ENCODE measurements around the gene SEMA3D. TPM values are rescaled to one million over a fixed set of nuclear protein-coding genes. Genes with fewer than 3 reads are reported as not detected.

The SEMA3D gene
- total and polyA plus RNA-seq, 4 donors = 0.18 to 1.2 (median 0.72) TPM

DNA sequence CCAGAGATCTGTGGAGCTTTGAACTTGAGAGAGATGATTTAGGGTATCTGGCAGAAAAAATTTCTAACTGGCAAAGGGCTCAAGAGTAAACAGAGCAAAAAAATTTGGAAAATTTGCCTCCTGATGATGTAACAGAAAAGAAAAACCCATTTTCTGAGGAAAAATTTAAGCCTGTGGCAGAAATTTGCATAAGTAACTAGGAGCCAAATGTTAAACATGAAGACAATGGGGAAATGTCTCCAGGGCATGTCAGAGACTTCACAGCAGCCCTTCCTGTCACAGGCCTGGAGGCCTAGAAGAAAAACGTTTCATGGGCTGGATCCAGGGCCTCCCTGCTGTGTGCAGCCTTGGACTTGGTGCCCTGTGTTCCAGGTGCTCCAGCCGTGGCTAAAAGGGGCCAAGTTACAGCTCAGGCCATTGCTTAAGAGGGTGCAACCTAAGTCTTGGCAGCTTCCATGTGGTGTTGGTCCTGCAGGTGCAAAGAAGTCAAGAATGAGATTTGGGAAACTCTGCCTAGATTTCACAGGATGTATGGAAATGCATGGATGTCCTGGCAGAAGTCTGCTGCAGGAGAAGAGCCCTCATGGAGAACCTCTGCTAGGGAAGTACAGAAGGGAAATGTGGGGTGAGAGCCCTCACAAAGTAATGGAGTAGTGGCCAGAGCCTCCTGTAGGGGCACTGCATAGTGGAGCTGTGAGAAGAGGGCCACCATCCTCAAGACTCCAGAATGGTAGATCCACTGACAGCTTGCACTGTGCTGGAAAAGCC lies 8.1 kb downstream of the SEMA3D start:
- WGBS = 47% methylated on average over 2 of the region's 2 CpGs

DNA sequence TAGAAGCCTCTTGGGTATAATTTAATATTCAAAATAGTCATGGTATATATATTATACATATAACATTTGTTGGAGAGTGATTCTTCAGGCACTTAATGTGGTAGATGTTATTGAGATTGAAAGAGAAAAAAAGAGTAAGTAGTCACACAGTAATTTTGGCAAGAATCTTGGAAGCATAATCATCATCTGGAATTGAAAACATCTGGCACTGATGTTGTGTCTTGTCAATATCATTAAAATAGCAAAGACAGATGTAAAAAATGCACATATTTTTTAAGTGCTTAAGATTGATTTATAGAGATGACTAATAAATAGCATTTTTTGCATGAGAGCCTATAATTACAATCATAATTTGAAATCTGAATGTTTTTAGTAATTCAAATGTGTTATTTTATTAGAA lies 9.5 kb downstream of the SEMA3D start:
- Histone ChIP-seq H3K9me3 (ENCODE audit: control insufficient read depth in 4 of 4, low read length in 3 of 4) (no peaks in the 10 kb centered on the region), H3K36me3 (ENCODE audit: control insufficient read depth in 4 of 4, insufficient read depth in 3 of 4, low read depth in 1 of 4, low read length in 3 of 4) (no peaks in the 10 kb centered on the region), H3K4me3 (ENCODE audit: low read depth in 1 of 3, low read length in 3 of 3) (no peak overlapping the region), H3K27ac (ENCODE audit: low read depth in 1 of 2, low read length in 2 of 2) (no peak overlapping the region), H3K9ac (ENCODE audit: low read depth in 1 of 2, low read length in 2 of 2) (no peak overlapping the region), H3K4me1 (ENCODE audit: control insufficient read depth in 4 of 4, insufficient read depth in 4 of 4, low read length in 3 of 4) (no peaks in the 10 kb centered on the region), H3K27me3 (ENCODE audit: control insufficient read depth in 4 of 4, insufficient read depth in 4 of 4, low read length in 3 of 4) (peaks cover 0 to 4% (median under 1%) of the 10 kb centered on the region in 4 donors)
- no peak for TF ChIP-seq RAD21 (IDR thresholded peaks at IDR 0.05)
- no peak for TF ChIP-seq FOXA2 (IDR thresholded peaks at IDR 0.05)
- TF ChIP-seq NR2F2 (IDR thresholded peaks at IDR 0.05) = no peak
- no peak for TF ChIP-seq HNF4G (IDR thresholded peaks at IDR 0.05)
- TF ChIP-seq EGR1 (IDR thresholded peaks at IDR 0.05; ENCODE audit: low read depth in 2 of 2) = no peak
- TF ChIP-seq SP1 (IDR thresholded peaks at IDR 0.05) = no peak
- TF ChIP-seq, protein P1, sequence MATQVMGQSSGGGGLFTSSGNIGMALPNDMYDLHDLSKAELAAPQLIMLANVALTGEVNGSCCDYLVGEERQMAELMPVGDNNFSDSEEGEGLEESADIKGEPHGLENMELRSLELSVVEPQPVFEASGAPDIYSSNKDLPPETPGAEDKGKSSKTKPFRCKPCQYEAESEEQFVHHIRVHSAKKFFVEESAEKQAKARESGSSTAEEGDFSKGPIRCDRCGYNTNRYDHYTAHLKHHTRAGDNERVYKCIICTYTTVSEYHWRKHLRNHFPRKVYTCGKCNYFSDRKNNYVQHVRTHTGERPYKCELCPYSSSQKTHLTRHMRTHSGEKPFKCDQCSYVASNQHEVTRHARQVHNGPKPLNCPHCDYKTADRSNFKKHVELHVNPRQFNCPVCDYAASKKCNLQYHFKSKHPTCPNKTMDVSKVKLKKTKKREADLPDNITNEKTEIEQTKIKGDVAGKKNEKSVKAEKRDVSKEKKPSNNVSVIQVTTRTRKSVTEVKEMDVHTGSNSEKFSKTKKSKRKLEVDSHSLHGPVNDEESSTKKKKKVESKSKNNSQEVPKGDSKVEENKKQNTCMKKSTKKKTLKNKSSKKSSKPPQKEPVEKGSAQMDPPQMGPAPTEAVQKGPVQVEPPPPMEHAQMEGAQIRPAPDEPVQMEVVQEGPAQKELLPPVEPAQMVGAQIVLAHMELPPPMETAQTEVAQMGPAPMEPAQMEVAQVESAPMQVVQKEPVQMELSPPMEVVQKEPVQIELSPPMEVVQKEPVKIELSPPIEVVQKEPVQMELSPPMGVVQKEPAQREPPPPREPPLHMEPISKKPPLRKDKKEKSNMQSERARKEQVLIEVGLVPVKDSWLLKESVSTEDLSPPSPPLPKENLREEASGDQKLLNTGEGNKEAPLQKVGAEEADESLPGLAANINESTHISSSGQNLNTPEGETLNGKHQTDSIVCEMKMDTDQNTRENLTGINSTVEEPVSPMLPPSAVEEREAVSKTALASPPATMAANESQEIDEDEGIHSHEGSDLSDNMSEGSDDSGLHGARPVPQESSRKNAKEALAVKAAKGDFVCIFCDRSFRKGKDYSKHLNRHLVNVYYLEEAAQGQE (IDR thresholded peaks at IDR 0.05) = no peak
- TF ChIP-seq, protein P2, sequence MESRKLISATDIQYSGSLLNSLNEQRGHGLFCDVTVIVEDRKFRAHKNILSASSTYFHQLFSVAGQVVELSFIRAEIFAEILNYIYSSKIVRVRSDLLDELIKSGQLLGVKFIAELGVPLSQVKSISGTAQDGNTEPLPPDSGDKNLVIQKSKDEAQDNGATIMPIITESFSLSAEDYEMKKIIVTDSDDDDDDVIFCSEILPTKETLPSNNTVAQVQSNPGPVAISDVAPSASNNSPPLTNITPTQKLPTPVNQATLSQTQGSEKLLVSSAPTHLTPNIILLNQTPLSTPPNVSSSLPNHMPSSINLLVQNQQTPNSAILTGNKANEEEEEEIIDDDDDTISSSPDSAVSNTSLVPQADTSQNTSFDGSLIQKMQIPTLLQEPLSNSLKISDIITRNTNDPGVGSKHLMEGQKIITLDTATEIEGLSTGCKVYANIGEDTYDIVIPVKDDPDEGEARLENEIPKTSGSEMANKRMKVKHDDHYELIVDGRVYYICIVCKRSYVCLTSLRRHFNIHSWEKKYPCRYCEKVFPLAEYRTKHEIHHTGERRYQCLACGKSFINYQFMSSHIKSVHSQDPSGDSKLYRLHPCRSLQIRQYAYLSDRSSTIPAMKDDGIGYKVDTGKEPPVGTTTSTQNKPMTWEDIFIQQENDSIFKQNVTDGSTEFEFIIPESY (IDR thresholded peaks at IDR 0.05) = no peak
- TF ChIP-seq TAF1 (conservative IDR thresholded peaks at IDR 0.05) = no peak
- TF ChIP-seq, protein P3, sequence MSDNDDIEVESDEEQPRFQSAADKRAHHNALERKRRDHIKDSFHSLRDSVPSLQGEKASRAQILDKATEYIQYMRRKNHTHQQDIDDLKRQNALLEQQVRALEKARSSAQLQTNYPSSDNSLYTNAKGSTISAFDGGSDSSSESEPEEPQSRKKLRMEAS (IDR thresholded peaks at IDR 0.05) = no peak
- TF ChIP-seq GABPA (IDR thresholded peaks at IDR 0.05 in 1 of 2, conservative IDR thresholded peaks at IDR 0.05 in 1 of 2) = no peak
- TF ChIP-seq FOXA1 (IDR thresholded peaks at IDR 0.05) = no peak
- TF ChIP-seq YY1 (IDR thresholded peaks at IDR 0.05) = no peak
- TF ChIP-seq RXRA (IDR thresholded peaks at IDR 0.05) = no peak
- DNase-seq (ENCODE audit: low spot score) = no peak

More for the DNA sequence above, 8.1 kb downstream of the SEMA3D start:
- H3K27me3 ChIP-seq (ENCODE audit: control insufficient read depth in 4 of 4, insufficient read depth in 4 of 4, low read length in 3 of 4) = no peaks in the 10 kb centered on the region
- no peaks in the 10 kb centered on the region for H3K4me1 ChIP-seq (ENCODE audit: control insufficient read depth in 4 of 4, insufficient read depth in 4 of 4, low read length in 3 of 4)
- TF ChIP-seq, protein P3 (IDR thresholded peaks at IDR 0.05) = no peak
- no peak overlapping the region for H3K4me3 ChIP-seq (ENCODE audit: low read depth in 1 of 3, low read length in 3 of 3)
- no peaks in the 10 kb centered on the region for H3K9me3 ChIP-seq (ENCODE audit: control insufficient read depth in 4 of 4, low read length in 3 of 4)
- H3K36me3 ChIP-seq (ENCODE audit: control insufficient read depth in 4 of 4, insufficient read depth in 3 of 4, low read depth in 1 of 4, low read length in 3 of 4) = no peaks in the 10 kb centered on the region
- no peak overlapping the region for H3K27ac ChIP-seq (ENCODE audit: low read depth in 1 of 2, low read length in 2 of 2)
- DNase-seq (ENCODE audit: low spot score) = no peak
- no peak overlapping the region for H3K9ac ChIP-seq (ENCODE audit: low read depth in 1 of 2, low read length in 2 of 2)

Data from liver (tissue), 9 donors.